AML-193 (cell line): ENCODE results near the gene CACNA2D3.
"Not testable (repeated sequence)": the region's sequence is repeated elsewhere in the genome, so short reads cannot be mapped to it uniquely, and the experiment has no call there.

ENCODE experiments used
- DNase-seq, 2 experiments: peaks; one replicate each; lab custom pipeline; 2025; lab: John Stamatoyannopoulos, UW

CACNA2D3 gene

DNA sequence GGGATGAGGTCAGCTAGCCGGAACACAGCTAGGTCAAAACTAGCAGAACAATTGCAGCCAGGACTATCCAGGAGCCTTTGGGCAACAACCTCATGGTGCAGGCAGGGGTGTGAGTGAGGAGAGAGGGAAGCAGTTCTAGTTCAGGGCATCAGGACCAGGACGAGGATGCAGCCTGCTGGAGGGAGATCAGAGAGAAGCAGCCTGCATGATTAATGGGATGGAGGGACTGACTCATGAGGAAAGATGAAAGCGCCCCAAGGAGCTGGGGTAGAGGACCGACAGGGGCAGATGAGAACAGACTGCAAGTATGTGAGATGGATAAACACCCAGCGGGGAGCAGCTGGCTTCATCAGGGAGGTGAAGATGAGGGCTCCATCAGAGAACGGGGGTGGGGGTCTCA lies 843.4 kb downstream of the CACNA2D3 start:
- no peak for DNase-seq

DNA sequence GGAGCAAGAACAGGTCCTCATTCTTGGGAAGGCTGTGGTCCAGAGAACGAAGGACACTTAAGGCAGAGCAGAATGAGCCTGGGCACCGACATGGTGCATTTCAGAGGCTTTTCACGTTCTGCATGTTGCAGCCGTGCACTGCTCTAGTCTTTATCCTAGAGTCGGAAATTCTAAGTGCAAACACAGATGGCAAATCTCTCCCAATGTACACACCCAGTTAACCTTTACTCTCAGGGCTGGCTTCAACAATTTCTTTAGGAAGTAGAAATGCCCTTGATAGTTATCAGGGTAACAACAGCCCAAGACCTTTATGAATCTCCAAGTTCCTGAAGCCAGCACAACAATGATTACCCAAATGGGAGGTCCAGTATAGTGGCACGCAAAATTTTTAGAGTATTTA lies 844.6 kb downstream of the CACNA2D3 start:
- DNase-seq, result no peak

DNA sequence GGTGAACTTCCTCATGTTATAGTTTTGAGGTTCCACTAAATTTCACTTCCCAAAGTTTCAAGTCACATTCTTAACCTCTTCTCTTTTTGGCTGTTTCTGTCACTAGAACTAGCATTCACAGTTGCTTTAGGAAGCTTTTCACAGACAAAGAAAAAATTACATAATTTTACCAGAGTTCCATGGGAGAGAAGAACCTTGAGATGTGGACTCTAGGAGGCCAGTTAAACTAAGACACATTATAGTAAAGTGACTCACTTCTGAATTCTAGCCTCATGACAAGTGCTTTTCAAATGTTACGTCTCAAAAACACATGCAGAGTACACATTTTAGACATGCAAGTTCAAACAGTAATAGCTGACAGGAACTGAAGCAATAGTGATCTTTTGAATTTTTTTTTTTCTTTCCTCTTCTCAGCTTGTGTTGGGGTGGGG lies 845.4 kb downstream of the CACNA2D3 start:
- DNase-seq, result no peak

DNA sequence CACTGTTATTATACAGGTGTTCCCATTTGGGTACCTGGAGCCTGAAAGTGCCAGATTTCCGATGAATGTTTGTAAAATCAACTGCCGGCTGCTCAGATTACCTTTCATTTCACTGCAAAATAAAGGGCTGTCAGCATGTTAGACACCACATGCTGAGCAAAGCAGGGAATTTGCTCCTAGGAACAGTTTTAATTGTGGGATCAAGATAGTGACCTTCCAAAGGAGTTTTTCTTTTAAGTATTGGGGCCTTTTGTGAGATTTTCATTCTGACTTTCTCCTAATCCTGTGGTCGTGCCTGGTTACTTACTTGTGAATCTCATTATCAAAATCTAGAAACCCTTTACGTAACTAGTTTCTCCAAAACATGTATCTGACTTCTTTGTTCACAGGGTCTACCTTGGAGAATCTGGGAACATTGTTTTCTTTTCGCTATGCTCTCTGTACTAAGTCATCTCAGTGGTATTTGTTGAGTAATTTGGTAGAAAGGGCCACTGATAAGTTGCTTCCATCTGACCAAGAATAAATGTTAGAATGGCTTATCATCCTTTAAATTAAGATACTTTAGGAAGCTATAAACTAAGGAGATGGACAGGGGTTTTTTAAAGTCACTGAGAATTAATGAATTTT lies 846.3 kb downstream of the CACNA2D3 start:
- no peak for DNase-seq

DNA sequence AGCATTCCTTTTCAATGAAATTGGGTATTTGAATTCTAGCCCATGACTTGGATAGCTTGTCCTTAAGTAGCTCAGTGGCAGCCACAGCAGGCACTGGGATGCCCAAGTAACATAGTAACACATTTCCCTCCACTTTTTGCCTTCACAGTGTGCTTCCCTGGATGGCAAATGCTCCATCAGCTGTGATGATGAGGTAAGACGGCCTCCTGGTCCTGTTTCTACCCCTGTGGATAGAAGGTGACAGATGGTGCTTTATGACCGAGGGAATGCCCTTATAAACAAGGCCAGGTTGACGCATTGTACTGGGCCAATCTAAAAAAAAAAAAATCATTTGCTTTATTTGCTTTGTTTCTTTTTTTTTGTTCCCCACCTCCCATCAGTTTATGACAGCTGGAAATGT lies 847.3 kb downstream of the CACNA2D3 start:
- DNase-seq, result no peak

DNA sequence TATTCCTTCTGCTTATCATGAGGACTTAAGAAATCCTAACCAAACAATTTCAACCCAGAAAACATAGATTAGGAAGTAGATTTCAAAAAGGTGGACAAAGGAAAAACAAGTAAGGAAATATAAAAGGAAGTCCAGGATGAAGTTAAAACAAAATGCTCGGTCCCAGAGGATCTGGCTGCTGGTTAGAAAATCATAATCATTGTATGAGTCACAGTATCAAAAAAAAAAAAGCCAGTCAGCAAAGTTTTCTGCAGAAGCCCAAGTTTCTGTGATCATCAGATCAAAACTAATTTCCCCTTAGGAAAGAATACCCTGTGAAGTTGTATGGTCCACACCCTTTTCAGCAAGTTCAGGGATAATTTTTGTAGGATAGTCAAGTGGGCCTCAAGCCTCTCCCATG lies 848.5 kb downstream of the CACNA2D3 start:
- no peak for DNase-seq

DNA sequence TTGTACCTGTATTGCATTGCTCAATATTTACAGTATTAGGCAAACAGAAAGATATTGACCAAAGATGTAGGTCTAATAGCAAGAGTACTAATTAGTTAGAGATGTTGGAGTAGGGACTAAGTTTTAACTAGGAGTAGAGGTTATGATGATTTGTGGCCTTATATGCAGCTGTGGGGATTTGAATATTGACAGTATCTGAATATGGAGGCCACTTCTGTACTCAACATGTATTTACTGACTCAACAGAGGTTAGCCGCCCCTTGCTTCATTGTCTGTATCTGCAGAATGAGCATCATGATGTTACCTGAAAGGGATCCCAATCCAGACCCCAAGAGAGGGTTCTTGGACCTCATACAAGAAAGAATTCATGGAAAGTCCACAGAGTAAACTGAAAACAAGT lies 855.1 kb downstream of the CACNA2D3 start:
- DNase-seq, result no peak

DNA sequence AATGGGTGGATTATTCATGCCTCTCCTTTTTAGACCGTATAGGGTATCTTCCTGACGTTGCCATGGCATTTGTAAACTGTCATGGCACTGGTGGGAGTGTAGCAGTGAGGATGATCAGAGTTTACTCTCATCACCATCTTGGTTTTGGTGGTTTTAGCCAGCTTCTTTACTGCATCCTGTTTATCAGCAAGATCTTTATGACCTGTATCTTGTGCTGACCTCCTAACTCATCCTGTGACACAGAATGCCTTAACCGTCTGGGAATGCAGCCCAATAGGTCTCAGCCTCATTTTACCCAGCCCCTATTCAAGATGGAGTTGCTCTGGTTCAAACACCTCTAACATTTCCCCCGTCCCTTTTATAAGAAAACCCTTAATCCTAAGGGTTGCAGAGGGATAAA lies 855.6 kb downstream of the CACNA2D3 start:
- not testable (repeated sequence) for DNase-seq

DNA sequence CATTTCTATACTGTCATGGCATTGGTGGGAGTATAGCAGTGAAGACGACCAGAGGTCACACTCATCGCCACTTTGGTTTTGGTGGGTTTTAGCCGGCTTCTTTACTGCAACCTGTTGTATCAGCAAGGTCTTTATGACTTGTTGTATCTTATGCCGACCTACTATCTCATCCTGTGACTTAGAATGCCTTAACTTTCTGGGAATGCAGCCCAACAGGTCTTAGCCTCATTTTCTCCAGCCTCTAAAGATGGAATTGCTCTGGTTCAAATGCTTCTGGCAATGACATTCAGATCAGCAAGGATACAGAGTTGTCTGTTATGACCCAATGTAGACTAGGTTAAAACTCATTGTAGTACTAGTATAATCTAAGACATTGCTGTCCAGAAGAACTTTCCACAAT lies 860.5 kb downstream of the CACNA2D3 start:
- DNase-seq, result no peak

DNA sequence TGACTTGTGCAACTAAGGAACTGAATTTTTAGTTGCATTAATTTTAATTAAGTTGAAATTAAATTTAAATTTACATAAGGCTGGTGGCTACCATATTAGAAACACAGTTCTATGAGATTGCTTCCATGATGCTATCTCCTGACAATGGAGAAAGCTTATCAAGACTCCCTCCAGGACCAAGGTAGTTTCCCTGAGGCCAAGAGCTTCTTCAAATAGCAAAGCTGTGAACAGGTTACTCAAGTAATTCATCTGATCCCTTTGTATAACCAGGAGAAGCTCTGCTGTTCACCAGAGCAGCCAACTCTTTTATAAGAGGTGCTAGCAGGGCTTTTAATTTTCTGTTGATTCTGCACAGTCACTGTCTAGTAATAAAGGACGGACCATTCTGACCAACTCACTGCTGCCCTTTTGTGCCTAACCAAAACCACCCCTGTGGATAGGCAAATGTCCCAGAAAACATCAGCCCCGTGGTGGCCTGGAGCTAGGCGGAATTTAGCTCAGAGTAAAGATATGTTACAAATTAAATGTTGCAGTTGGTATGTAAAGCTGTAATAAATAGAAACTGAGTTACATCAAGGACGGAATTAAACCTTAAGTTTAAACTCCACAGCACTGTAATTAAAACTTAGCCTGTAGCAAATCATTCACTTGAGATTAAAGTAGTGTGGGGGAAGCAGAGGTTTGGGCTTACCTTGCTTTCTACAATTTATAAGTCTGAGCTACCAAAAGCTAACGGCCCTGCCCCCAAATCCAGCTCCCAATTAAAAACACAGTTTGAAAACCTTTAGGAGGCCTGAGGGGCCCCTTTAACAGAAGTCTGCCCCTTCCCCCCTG lies 861.1 kb downstream of the CACNA2D3 start:
- DNase-seq, result no peak

DNA sequence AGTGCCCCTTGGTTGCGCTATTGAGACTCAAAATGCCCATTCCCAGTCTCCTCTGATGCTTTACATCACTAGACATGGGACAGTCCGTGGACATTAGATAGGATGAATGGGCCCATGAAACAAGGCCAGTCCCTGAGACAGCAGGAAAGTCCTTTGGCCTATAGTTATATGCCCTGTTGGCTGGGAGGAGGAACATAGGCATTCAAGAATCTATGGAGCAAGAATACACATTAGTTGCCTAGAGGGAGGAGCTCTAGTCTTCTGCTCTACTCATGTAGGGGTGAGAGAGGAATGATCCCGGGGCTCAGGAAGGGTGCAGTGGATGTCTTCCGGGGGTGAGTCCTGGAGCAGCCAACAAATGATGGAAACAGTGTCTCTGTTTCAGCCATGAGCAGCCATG lies 863.5 kb downstream of the CACNA2D3 start:
- no peak for DNase-seq

DNA sequence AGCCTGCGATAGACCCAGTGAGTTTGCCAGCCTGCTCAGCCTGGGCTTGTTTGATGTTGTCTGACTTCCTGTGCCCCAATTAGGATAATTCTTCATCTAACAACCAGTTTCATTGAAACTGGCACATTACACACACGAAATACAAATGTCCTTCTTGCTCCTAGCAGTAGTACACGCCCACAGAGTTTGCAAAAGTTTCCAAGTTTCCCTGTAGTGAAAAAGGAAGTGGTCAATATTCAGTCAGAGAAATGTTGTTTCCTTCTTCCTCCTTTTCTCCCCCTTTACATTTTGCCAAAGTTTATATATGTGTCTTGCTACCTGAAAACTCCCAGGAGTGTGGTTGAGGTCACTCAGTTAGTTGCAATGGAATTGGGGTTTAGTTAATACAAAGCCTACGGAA lies 863.9 kb downstream of the CACNA2D3 start:
- DNase-seq, result no peak

DNA sequence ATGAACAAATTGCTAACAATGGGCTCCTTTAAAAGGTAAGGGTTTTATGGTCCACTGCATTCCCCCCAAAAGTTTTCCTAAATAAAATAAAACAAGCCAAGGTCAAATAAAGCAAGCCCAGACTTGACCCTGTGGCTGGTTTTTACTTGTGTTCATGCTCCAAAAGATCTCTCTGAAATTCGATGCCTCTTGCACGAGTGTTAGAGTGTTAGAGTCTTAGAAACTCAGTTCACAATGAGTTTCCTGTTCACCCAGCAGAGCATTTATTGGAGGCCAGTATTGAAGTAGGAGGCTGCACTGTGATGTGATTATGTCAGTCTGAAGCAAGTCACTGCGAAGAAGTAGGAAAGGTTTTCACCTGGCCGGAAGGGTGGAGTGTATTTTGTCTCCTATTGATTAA lies 865.4 kb downstream of the CACNA2D3 start:
- DNase-seq, result no peak

DNA sequence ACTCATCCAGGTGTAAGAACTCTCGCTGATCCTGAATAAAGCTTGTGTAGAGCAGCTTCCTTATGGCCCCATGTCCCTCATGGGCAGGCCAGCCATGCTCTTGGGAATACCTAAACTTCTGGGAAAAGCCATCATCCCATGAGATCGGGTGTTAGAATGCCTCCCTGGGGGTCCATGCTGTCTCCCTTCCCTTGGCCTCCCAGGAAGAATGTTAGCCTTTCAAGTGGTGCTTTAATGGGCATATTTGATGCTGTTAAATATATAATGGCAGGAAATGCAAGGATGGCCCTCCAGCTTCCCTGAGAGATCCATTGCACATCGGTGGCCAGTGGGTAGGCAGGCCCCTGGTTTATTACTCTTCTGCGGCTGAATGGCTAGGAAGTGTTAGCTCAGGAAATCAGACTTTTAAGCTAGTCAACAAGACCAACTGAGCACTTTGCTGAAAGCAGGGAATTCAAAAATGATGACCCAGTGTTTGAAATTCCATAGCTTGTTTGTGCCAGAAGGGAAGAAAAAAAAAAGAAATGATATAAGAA lies 866.0 kb downstream of the CACNA2D3 start:
- no peak for DNase-seq

DNA sequence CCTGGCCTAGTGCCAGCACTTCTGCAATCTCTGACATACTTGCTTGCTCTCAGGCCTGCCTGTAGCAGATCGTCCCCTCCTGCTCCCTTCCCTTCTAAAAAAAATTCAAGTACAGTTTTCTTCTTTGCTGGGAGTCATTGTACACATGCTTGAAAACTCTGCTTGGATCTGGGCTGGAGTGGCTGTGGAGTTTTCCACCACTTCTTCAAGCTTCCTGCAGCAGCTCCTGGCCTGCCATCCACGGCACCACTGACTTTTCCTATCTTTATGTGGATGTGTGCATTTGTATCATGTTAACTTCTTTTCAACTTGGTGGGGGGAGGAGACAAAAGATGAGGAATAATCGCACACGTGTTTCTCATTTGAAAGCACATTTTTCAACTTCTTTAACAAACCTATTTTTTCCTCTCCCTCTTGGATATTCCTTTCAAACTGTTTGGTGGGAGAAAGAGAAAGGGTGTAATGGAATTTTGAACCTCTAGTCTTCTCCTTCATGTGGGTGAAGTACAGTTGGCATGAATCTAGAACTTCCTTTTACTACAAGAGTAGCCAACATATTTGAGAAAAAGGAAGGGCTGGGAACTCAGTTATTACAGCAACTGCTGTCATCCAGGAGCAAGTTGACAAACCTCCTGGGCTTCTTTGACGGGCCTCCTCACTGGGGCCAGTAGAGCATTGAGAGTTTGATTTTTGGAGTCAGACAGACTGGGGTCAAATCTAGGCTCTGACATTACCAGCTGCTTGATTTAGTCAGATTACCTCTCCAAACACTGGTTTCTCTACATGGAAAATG lies 866.7 kb downstream of the CACNA2D3 start:
- DNase-seq, result no peak

DNA sequence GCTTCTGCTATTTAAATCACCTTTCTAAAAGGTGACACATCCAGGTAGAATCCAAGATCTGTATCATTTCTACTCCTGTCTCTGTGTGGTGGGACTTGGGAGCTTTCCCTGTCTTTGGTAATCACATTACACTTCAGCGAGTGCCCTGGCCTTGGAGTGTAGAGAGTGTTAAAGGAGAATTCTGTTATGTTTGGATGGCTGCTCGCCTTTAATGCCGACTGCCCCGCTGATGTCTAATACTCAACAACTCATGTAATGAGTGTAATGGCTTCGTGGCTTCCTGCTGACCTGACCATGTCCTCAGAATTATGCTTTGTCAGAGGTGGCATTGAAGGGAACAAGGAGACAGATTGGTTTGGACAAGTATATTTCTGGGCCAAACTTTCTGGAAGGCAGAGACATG lies 871.8 kb downstream of the CACNA2D3 start:
- DNase-seq, result no peak

DNA sequence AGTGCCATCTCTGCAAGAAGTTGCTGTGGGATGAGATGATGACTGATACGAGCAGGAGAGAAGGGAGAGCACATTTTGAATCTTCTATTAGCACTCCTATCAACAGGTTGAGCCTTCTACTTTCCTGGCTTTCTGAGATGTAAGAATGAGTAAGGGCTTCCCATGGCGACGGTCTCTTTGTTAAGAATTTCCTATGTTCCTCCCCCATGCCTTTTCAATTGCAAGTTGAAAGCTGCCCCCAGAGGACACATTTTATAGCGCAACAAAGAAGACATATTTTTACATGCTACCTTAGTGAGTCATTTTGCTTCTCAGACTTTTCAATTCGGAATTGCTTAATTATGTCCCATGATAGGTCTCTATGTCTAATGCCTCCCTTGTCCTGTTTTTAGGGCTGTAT lies 876.8 kb downstream of the CACNA2D3 start:
- DNase-seq, result no peak

DNA sequence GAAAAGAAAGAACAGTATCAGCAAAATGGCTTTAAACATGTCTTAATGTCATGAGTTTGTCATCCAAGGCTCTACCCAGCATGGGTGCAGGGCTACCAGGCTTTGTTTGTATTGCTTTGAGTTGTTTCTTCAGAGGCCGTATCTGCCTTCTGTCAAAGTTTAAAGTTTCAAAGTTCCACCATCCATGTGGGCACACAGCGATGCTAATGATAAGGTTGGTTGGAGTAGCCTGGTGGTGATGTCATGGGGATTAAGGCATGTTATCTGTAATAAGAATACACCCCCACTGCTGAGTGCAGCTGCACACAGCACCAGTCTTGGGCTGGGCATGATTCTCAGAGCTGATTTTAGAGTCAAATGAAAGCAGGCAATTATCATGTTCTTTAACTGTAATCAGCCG lies 877.5 kb downstream of the CACNA2D3 start:
- DNase-seq, result no peak

DNA sequence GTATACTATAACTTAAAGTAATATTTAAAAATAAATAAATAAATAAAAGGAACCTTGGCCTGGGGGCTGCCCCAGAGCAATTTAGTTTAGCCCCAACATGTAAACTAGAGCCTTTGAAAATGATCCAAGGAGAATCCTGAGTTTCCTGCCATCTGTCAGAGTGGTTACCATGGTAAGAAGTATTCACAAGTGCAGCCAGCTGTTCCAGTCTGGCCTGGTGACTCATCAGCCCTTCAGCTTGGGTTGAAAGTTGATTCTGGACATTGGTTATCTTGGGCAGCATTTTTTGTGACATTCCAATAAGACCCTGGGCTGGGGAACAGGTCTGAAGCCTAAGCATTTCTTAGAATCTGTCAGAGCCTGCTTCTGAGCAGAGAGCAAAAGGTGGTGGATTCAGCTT lies 878.2 kb downstream of the CACNA2D3 start:
- DNase-seq, result no peak

DNA sequence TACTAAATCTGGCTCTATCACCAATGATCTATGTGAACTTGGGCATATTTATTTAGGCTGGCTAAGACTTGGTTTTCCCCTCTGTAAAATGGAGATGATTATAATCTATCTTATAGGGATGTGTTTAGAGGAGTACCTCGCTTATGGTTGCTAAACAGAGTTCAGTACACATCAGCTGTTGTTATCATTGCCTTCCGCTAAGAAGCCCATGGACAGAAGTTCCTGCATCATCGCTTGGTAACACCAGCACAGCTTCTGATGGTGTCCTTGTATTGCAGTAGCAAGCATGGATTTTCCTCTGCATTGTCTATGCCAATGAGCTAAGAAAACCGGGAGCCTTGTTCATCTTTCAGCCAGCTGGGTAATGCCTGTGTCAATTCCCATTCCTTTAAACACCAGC lies 878.6 kb downstream of the CACNA2D3 start:
- no peak for DNase-seq

DNA sequence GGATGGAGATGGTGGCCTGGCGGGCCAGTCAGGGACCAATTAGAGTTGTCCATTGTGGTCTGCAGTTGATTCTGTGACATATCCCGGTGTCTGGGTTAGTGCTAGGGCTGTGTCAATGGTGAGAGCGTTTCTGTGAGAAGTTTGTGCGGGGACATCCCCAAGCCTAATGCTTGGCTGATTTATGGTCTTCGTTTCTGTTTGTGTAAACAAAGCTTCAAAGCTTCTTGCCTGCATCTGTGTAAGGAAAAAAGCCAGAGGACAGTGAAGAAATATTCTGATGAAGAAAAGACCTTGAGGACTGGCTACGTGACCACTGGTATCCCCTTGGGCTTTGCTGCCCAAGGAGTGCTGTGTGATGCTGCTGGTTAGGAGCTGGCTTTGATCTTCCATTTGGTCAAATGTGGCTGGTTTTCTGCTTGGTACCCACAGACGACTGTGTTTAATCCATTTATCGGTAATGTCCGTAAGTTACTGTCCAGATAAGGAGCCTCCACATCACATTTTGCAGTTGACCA lies 880.1 kb downstream of the CACNA2D3 start:
- DNase-seq, result no peak

DNA sequence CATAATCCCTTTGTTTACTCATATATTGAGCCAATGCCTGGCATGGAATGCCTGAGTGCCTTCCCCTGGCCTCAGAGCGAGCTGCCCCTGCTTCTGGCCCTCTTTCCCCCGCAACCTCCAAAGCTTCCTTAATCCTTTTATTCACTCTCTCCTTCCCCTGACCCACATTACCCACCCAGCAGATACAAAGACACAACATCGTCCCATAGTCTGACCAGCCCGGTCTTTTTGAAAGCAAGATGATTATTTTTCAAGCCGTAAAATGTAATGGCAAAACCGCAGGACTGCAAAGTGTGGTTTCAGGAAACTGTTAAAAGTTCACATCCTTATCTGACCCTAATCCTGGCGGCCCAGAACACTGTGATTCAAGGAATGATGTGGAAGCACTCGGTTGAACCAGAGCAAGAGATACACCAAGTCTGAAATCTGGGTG lies 883.9 kb downstream of the CACNA2D3 start:
- no peak for DNase-seq
